Colon (tissue), 2 donors: Measurements from ENCODE around the gene SGPP2.
A peak's percentile ranks its signal among the peaks of the same experiment; 100 is the strongest.
"Not testable (repeated sequence)": the region's sequence is repeated elsewhere in the genome, so short reads cannot be mapped to it uniquely, and the experiment has no call there.

Source experiments
- FAIRE-seq: peaks from 2 replicates; lab custom pipeline; 2012; peaks lifted over from hg19 to GRCh38; lab: Jason Lieb, UNC
- donor health status: control.
- donor health status: control.

Gene SGPP2

DNA sequence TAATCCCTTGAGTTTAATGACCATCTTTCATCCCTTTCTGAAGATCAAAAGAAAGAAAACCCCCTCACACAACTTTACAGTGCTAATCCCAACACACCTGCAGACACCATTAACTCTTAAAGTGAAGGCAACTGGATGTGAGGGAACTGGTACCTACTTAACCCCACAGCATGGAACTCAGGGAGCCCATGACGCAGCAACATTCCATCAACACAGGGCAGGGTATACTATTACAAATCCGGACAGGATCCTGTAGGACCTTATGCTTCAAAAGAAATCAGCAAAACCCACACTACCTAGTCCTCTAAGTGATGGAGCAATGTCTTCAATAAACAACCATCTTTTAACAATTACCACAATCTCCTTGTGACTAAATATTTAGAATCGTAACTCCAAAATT lies 153.0 kb downstream of the SGPP2 start:
- no peak for FAIRE-seq

DNA sequence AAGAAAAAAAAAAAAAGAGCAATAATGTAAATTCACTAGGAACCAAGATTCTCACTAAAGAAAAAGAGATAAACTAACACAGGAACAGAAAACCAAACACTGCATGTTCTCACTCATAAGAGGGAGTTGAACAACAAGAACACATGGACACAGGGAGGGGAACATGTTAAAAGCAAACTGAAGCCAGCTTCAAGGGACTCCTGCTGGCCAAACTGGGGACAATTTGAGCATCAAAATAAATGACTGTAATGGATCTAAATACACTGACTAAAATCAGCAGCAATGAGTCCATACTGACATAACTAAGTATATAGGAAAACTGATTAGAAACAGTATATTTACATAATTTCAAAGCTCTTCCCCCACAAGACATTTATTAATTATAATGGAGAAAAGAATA lies 158.6 kb downstream of the SGPP2 start:
- no peak for FAIRE-seq

DNA sequence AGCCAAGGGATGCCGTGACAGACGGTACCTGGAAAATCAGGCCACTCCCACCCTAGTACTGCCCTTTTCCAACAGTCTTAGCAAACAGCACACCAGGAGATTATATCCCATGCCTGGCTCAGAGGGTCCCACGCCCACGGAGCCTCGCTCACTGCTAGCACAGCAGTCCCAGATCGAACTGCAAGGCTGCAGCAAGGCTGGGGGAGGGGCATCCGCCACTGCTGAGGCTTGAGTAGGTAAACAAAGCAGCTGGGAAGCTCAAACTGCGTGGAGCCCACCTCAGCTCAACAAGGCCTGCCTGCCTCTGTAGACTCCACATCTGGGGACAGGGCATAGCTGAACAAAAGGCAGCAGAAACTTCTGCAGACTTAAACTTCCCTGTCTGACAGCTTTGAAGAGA lies 160.2 kb downstream of the SGPP2 start:
- not testable (repeated sequence) for FAIRE-seq

DNA sequence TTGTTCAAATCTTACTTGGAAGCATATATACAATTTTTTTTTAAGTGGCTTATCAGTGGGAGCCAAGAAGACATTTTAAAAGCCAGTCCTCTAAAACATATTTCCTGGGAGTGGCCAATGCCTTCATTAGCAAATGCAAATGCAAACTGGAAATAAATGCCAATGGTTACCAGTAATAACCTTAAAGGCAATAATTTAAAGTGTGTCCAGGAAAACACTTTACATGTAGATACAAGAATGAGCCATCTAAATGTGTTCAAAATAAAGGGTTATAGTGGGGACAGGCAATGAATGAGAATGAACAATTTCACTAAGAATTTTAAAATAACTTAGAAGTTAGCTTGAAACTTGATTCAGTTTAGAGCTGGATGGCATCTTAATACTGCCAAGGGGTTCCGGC lies 167.3 kb downstream of the SGPP2 start:
- no peak for FAIRE-seq

DNA sequence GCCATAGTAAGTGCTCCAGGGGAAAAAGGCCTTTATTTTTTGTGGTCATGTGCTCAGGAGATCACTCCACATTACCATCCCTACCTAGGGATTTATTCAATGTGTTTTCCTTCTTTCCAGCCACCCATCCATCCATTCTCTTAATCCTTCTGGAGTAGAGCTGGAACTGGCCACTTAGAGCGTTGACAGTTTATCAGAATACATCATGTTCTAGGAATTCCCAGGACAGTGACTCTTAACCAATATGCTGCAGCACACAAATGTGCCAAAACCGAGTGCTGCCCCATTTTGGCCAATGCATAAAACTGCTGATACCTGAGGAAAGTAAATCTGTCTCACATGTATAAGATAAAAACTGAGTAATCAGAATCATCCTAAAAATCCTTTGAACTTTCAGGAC lies 167.8 kb downstream of the SGPP2 start:
- FAIRE-seq: no peak

DNA sequence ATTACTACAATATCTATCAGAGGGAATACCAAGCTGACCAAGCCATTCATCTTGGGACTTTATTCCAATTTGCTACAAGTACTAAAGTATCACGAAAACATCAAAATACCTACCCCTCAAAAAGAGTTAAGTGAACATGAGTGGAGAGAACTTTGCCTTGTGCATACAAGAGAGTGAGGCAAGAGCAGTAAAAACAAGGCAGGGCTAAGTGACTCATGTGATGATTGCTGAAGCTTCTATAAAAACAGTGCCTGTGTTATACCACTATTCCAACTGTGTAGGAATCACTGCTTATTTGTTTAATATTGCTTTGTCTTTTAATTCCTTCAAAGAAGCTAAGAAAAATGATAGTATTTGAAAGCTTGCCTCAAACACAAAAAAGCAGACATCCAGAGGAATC lies 170.3 kb downstream of the SGPP2 start:
- no peak for FAIRE-seq

DNA sequence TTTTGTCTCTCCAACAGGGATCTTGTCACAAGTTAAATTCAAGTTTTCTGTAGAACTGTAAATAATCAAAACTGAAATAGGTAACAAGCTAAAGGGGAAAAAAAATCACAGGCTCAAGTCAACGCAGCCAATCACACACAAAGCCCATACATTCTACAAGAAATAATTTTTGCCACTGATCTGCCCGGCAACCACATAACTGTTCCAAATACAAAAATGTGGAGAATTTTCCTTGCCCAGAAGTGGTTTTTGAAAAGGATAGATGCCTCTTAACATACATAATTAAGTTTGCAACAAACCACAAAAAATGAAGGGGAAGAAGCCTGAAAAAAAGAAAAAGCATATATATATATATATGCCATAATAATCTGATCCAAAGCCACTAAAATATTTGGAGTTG lies 171.2 kb downstream of the SGPP2 start:
- no peak for FAIRE-seq

DNA sequence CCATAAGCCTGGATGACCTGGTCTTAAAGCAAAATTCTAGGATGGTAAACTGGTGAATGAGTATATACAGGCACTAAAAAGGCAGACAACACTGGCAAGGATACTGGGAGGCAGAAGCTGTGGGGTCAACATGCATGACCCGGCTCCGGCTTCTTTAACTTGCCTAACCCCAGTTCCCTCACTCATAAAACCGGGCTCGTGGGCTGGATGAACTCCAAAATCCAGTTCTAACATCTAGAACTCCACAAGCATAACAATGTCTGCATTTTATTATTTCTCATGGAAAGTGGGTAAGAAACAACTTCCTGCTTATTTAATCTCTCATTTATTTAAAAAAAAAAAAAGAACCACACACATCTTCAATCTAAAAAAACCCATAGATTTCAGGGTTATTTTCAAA lies 174.3 kb downstream of the SGPP2 start:
- FAIRE-seq: no peak

DNA sequence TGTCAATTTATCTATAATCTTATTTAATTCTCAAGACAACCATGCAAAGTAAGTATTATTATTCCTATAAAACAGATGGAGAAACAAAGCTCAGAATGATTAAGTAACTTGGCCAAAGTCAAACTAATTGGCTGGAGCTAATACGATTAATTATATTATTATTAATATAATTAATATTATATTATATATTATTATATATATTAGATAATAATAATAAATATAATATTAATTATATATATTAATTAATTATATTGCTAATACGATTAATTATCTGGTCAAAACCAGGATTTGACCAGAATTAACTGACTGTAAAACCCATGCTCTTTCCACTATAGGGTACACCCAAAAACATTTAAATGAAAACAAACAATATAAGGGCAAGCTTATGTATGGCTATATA lies 179.2 kb downstream of the SGPP2 start:
- FAIRE-seq: peak; percentile 33

DNA sequence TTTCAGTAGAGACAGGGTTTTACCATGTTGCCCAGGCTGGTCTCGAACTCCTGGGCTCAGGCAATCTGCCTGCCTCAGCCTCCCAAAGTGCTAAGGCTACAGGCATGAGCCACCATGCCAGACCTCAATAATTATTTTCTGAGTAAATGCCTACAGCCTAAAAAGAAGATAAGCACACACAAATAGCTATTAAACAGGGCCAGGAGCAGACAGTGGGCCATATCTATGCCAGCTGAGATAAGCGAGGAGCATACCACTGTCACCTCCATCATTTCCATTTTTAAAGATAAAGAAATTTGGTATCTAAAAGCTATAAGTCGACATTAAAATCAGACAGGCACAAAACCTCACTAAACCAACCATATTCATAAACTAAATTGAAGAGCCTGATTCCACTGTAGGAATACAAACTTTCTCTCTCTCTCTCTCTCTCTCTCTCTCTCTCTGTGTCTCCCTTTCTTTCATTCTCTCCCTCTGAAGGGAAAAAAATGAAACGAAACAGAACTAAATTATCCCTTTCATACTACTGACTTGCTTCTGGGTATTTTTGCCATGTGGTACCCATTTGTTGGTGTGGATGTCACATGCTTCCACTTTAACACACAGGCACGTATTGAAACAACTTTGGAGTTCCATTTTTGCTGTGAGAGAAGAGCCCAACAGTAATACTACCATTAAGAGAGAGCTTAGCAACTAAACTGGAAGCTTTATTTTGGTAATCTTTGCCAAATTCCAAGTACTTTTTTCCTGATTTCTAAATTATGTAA lies 180.6 kb downstream of the SGPP2 start:
- FAIRE-seq: no peak

DNA sequence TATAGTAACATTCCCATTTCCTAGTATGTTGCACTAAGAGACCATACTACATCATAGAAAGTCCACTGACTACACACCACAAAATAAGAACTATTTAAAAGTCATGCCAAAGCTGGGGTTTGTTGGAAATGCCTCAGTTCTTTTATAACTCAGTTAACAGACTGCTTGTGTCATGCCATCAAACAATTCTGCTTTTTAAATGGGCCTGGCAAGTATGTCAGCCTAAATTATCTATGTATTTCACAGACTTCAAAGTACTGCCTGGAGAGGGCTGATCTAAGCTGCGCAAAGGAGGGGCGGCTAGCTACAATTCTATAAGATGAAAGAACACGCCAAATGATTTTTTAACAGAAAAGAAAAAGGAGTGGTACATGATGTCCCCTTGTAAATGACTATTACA lies 182.0 kb downstream of the SGPP2 start:
- no peak for FAIRE-seq

DNA sequence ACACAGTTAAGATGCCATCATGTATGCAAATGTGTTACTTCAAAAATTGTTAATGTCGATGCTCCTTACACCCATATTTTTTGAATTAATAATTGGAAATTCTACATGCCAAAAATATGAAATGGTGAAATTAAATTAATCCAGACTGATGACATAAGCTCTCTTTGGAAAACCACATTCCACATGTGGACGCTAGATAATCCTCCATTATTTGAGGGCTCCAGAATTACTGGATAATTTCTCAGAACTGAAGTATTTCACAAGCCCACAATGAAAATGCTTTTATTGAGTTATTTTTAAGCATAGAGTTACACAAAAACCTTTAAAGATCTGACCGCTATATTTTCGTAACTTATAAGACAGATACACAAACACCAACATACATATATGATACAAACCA lies 183.7 kb downstream of the SGPP2 start:
- no peak for FAIRE-seq

DNA sequence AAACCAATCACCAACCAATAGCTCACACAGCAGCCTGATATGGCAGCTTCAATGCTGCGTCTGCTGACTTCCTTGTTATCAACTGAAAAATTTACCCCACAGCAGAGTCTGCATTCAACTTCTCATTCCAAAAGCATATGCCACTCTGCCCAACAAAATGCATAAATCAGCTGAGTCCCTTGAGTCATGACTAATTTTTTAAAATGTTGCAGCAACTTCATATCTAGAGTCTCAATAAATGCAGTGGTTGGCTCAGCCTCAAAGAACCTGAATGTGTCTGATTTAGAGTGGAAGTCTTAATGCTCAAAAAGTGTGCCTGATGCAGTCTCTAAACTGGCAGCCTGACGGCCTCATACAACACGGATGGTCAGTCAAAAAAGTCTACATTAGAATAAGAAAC lies 185.0 kb downstream of the SGPP2 start:
- FAIRE-seq: no peak
